ENCODE results near the gene TNFAIP2.

The TNFAIP2 gene

GRCh38 chr14:103094406-103095209 lies 28.7 kb upstream of the TNFAIP2 start, which contains the start of gene EXOC3L4:
EXOC3L4 (plus strand) TSS chr14:103094725; CDS start chr14:103100220, 5,495 bp downstream.
- DNase-seq, result no peak

GRCh38 chr14:103095210-103095778 lies 28.0 kb upstream of the TNFAIP2 start:
- DNase-seq, result no peak

DNA sequence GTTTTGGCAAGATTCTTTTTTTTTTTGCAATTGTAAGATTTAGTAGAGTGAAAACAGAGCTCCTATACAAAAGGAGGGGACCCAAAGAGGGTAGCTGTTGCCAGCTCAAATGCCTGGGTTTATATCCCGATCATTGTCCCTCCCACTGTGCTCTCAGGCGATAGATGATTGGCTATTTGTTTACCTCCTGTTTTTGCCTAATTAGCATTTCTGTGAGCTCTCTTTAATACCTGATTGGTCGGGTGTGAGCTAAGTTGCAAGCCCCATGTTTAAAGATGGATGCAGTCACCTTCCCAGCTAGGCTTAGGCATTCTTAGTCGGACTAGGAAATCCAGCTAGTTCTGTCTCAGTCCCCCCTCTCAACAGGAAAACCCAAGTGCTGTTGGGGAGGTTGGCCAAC lies 26.9 kb upstream of the TNFAIP2 start:
- DNase-seq, result no peak

- DNase-seq, result no peak
Observed at GRCh38 chr14:103097244-103097993, 25.8 kb upstream of the TNFAIP2 start.

DNA sequence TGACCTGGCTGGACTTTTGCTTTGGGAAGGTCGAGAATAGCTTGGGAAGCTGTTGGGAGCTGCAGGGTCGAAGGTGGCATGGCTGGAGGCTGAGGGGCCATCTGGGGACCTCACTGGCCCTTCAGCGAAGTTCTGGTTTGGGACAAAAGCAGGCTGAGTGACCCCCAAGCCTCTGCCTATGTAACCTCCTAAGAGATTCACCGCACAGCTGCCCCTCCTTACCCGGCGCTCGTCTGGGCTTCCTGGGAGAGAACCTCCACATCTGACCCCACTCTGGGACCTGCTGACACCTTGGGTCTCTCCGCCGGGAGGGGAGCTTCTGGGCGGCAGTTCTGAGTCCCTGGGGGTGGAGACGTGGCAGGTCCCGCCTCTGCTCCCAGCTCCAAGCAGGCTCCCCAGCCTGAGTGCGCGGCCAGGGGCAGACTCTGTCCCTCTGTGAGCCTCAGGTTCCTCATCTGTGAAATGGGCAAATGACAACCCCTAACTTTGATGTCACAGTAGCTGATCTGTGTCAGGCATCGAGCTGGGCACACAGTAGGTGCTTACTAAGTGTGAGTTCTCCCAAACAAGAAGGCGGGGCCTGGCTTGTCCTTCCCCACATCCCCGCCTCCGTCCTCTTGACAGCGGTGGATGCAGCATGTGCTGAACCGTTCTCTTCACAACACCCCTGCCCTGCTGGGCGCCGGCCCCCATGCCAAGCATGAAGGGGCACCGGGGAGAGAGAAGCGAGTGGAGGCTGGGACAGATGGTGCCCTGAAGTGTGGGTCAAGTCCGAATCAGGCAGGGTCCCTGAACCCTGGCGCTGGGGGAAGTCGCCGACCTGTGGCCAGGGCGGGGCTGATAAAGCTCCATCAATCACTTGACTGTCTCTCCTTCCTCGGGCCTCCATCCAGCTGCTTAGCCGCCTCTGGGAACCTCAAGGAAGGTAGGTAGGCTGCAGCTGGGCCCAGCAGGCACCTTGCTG lies 25.0 kb upstream of the TNFAIP2 start:
- DNase-seq, result no peak

GRCh38 chr14:103099081-103099732 lies 24.1 kb upstream of the TNFAIP2 start:
- DNase-seq, result no peak

GRCh38 chr14:103099733-103100280 lies 23.5 kb upstream of the TNFAIP2 start:
- no peak for DNase-seq

GRCh38 chr14:103100281-103101121 lies 22.8 kb upstream of the TNFAIP2 start:
- no peak for DNase-seq

- DNase-seq, result no peak
Observed at GRCh38 chr14:103101257-103101962, 21.9 kb upstream of the TNFAIP2 start.

DNA sequence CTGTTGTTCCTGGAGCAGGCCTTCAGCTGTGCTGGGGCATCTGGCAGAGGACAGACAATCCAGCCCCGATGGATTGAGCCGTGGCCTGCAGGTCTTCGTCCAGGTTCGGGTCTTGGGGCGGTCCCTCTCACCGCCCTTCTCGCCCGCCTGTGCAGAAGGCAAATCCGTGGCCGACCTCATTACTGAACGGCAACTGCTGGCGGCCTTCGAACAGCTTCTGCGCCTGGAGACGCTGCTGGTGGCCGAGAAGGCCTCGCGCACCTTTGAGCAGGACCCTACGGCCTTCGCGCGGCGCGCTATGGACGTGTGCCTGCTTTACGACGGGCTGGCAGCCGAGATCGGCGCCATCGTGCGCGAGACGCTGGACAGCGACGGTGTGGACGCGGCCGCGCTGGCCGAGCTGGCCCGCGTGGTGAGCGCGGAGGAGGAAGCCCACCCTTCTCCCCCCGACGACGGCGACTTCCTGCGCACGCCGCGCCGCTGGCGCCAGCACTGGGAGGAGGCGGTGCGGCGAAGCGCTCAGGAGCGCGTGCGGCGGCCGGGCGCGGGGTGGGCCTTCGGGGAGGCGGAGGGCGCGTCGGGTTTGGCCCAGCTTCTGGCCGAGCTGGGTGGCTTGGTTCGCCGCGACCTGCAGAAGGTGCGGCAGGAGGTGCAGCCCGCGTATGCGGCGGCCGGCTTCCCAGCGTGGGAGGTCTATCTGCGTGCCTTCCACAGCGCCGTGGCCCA lies 21.1 kb upstream of the TNFAIP2 start:
- no peak for DNase-seq

- DNase-seq, result no peak
Observed at GRCh38 chr14:103102689-103103260, 20.5 kb upstream of the TNFAIP2 start.

DNA sequence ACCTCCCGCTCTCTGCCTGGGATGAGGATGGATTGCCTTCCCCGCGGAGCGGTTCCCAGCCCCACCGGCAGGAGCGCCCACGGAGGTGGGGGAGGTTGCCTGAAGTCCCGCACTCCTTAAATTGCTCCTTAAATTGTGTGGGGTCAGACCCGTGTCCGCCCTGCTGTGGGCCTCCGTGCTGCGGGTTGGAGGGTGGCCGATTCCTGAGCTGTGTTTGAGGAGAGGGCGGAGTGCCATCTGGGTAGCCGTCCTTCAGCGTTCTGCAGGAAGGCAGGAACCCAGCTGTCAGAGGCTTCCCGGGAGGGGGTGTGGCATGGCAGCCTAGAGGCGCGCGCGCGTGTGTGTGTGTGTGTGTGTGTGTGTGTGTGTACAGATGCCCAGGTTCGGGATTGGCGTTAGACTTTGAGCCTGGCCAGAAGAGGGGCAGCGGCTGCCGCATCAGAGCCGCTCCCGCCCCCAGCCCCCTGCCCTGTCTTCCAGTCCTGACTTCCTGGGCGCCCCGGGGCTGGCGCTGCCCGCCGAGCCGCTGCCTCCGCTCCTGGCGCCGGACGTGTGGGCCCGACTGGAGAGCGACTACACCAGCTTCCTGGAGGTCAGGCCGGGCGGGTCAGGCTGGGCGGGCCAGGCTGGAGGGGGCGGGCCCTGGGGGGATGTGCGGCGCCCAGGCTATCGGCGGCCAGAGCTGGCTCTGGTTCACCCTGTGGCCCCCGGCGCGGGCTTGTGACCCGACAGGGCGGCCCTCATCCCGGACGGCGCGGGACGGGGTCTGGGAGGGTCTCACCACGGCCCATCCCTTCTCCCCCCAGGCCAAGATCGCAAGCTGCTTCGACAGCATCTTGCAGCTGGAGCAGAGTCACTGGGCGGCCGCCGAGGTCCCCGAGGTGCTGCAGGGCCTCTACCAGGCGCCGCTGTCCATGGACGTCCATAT lies 19.5 kb upstream of the TNFAIP2 start:
- peak; percentile 40 for DNase-seq

DNA sequence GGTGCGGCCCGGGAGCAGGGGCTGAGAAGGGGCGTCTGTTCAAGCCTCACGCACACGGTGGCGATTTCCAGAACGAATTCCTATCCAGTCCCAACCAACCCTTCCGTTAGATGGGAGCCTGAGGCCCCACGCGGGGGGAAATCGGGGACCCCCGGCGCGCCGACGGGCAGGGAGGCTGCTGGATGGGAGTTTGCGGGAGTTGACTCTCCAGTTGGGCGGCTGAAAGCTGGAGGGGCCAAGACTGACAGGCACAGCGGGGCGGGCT lies 18.9 kb upstream of the TNFAIP2 start:
- no peak for DNase-seq

DNA sequence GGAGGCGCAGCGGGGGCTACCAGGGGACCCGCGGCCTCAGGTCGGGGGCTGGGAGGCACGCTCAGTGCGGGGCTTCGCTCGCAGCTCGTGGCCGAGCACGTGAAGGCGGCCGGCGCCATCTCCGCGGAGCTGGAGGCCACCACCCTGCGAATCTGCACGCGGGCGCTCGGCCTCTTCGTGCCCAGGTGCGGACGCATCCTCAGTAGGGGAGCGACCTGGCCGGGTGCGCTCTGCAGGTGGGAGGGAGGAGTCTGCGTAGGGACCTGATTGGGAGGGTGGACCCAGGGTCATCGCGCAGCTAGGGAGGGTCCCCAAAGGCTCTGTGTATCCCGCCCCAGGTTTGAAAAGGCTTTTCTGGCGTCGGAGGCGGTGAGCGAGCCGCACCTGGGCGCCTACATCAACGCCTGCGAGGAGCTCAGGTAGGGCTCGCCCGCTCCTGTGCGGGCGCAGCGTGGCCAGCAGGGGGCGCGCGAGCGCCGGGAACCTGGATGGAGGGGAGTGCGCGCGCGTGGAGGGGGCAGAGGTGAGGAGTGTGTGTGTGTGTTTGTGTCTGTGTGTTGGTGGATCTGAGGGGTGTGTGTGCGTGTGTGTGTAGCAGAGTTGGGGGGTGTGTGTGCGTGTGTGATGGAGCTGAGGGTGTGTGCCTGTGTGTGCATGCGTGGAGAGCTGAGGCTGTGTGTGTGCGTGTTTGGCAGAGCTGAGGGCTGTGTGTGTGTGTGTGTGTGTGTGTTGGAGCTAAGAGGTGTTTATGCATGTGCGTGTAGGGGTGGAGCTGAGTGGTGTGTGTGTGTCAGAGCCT lies 18.4 kb upstream of the TNFAIP2 start:
- peak; percentile 36 for DNase-seq

- DNase-seq, result no peak
Observed at GRCh38 chr14:103105580-103106150, 17.6 kb upstream of the TNFAIP2 start.

DNA sequence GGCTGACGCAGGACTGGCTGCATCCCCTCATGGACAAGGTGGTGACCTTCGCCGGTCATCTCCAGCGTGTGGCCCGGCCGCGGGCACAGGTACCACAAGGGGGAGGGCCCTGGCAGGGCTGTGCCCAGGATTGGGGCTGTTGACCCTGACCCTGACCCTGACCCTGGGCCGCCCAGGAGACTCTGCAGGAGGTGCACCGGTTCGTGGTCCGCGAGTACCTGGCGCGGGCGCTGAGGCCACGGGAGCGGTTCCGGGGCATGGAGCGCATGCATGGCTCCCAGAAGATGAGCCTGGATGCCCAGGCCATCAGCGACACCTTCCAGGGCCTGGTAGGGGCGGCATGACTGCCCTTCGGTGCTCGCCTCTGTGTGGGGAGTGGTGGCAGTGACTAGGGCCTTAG lies 15.8 kb upstream of the TNFAIP2 start:
- DNase-seq, result no peak

Measured in fibroblast of skin of scalp (primary cell).